Memory B cell (primary cell): Measurements from ENCODE around the gene CFB.
"Not testable (repeated sequence)": the region's sequence is repeated elsewhere in the genome, so short reads cannot be mapped to it uniquely, and the experiment has no call there.

Source experiments
- ATAC-seq: fragments of 150-1000 bp; cut with Tn5 transposase; 2 replicates; pipeline ENCODE4 v1.10.0; 2021; ENCODE audit warnings: low read depth, mild to moderate bottlenecking, moderate library complexity
- DNase-seq, 2 donors: peaks; one replicate each; pipeline ENCODE4 v3.0.0; 2022; ENCODE audit warnings: low spot score in 2 of 2
- H3K27ac Mint-ChIP-seq: one replicate; pipeline ENCODE4 v1.8.0; 2022; ENCODE audit warnings: mild to moderate bottlenecking, moderate library complexity, mixed read lengths
- H3K27me3 Mint-ChIP-seq: one replicate; pipeline ENCODE4 v1.8.0; 2022; ENCODE audit warnings: mixed read lengths
- H3K36me3 Mint-ChIP-seq: one replicate; pipeline ENCODE4 v1.8.0; 2022; ENCODE audit warnings: mild to moderate bottlenecking, mixed read lengths
- H3K4me1 Mint-ChIP-seq: one replicate; pipeline ENCODE4 v1.8.0; 2022; ENCODE audit warnings: mixed read lengths
- H3K4me3 Mint-ChIP-seq: one replicate; pipeline ENCODE4 v1.8.0; 2022; ENCODE audit warnings: mild to moderate bottlenecking, moderate library complexity, mixed read lengths
- H3K9me3 Mint-ChIP-seq: one replicate; pipeline ENCODE4 v1.8.0; 2022; ENCODE audit warnings: mixed read lengths

Gene CFB

GRCh38 chr6:31906122-31906521, 39.8 kb upstream of the CFB start:
- ATAC-seq = no peak
- Mint-ChIP-seq H3K36me3 (no peaks in the 10 kb centered on the region), H3K4me1 (peaks cover 9% of the 10 kb centered on the region), H3K4me3 (no peak overlapping the region), H3K27me3 (peaks cover 3% of the 10 kb centered on the region), H3K9me3 (no peaks in the 10 kb centered on the region), H3K27ac (no peak overlapping the region)
- no peak for DNase-seq

GRCh38 chr6:31906727-31907126, 39.2 kb upstream of the CFB start:
- not testable (repeated sequence) for H3K27ac Mint-ChIP-seq, H3K9me3 Mint-ChIP-seq, H3K4me1 Mint-ChIP-seq, DNase-seq, H3K36me3 Mint-ChIP-seq, H3K4me3 Mint-ChIP-seq, H3K27me3 Mint-ChIP-seq, ATAC-seq

- Mint-ChIP-seq H3K4me3 (no peak overlapping the region), H3K27me3 (peaks cover 4% of the 10 kb centered on the region), H3K9me3 (no peaks in the 10 kb centered on the region), H3K36me3 (no peaks in the 10 kb centered on the region), H3K4me1 (peaks cover 9% of the 10 kb centered on the region), H3K27ac (no peak overlapping the region)
- ATAC-seq (no peak), DNase-seq (no peak)
Measured at GRCh38 chr6:31907158-31907813, 38.6 kb upstream of the CFB start.

- not testable (repeated sequence) for H3K9me3 Mint-ChIP-seq, H3K27ac Mint-ChIP-seq, H3K36me3 Mint-ChIP-seq, DNase-seq, H3K4me3 Mint-ChIP-seq, H3K4me1 Mint-ChIP-seq, H3K27me3 Mint-ChIP-seq, ATAC-seq
Measured at GRCh38 chr6:31908255-31908654, 37.6 kb upstream of the CFB start.

- Mint-ChIP-seq H3K4me3 (no peak overlapping the region), H3K4me1 (peaks cover 2% of the 10 kb centered on the region), H3K27ac (no peak overlapping the region), H3K9me3 (no peaks in the 10 kb centered on the region), H3K36me3 (no peaks in the 10 kb centered on the region), H3K27me3 (peaks cover 6% of the 10 kb centered on the region)
- ATAC-seq (peak; percentile 52), DNase-seq (no peak)
Measured at GRCh38 chr6:31908791-31909190, 37.1 kb upstream of the CFB start.

GRCh38 chr6:31909298-31909697, 36.6 kb upstream of the CFB start:
- not testable (repeated sequence) for H3K9me3 Mint-ChIP-seq

GRCh38 chr6:31911826-31912585, 33.9 kb upstream of the CFB start:
- Mint-ChIP-seq H3K36me3 (no peaks in the 10 kb centered on the region), H3K9me3 (no peaks in the 10 kb centered on the region), H3K27me3 (peaks cover 12% of the 10 kb centered on the region), H3K27ac (no peak overlapping the region), H3K4me1 (peaks cover 2% of the 10 kb centered on the region), H3K4me3 (no peak overlapping the region)
- DNase-seq (no peak), ATAC-seq (no peak)

More at GRCh38 chr6:31909298-31909697, 36.6 kb upstream of the CFB start:
- not testable (repeated sequence) for ATAC-seq, H3K36me3 Mint-ChIP-seq, DNase-seq, H3K27ac Mint-ChIP-seq, H3K4me3 Mint-ChIP-seq, H3K27me3 Mint-ChIP-seq, H3K4me1 Mint-ChIP-seq

- Mint-ChIP-seq H3K4me1 (peaks cover under 1% of the 10 kb centered on the region), H3K27ac (no peak overlapping the region), H3K27me3 (peaks cover 10% of the 10 kb centered on the region), H3K36me3 (no peaks in the 10 kb centered on the region), H3K9me3 (no peaks in the 10 kb centered on the region), H3K4me3 (no peak overlapping the region)
- no peak for DNase-seq
- no peak for ATAC-seq
Measured at GRCh38 chr6:31915351-31915750, 30.5 kb upstream of the CFB start.

GRCh38 chr6:31915756-31916155, 30.1 kb upstream of the CFB start:
- Mint-ChIP-seq H3K4me3 (no peak overlapping the region), H3K4me1 (no peaks in the 10 kb centered on the region)

GRCh38 chr6:31918069-31918720, 27.7 kb upstream of the CFB start:
- Mint-ChIP-seq H3K27ac (no peak overlapping the region), H3K27me3 (peaks cover 6% of the 10 kb centered on the region), H3K4me1 (no peaks in the 10 kb centered on the region), H3K4me3 (no peak overlapping the region), H3K36me3 (no peaks in the 10 kb centered on the region), H3K9me3 (no peaks in the 10 kb centered on the region)
- no peak for DNase-seq
- ATAC-seq = no peak

More at GRCh38 chr6:31915756-31916155, 30.1 kb upstream of the CFB start:
- Mint-ChIP-seq H3K9me3 (no peaks in the 10 kb centered on the region), H3K27me3 (peaks cover 9% of the 10 kb centered on the region), H3K27ac (no peak overlapping the region), H3K36me3 (no peaks in the 10 kb centered on the region)
- DNase-seq (no peak), ATAC-seq (no peak)

- H3K9me3 Mint-ChIP-seq = no peaks in the 10 kb centered on the region
- H3K27me3 Mint-ChIP-seq = peaks cover 6% of the 10 kb centered on the region
- no peaks in the 10 kb centered on the region for H3K36me3 Mint-ChIP-seq
- no peaks in the 10 kb centered on the region for H3K4me1 Mint-ChIP-seq
- no peak overlapping the region for H3K27ac Mint-ChIP-seq
- DNase-seq (no peak), ATAC-seq (no peak)
- H3K4me3 Mint-ChIP-seq = no peak overlapping the region
Measured at GRCh38 chr6:31919624-31920303, 26.1 kb upstream of the CFB start.

- Mint-ChIP-seq H3K27me3 (peaks cover 2% of the 10 kb centered on the region), H3K9me3 (no peaks in the 10 kb centered on the region), H3K36me3 (no peaks in the 10 kb centered on the region), H3K27ac (no peak overlapping the region), H3K4me3 (no peak overlapping the region), H3K4me1 (no peaks in the 10 kb centered on the region)
- ATAC-seq (no peak), DNase-seq (no peak)
Measured at GRCh38 chr6:31920811-31921210, 25.1 kb upstream of the CFB start.

- Mint-ChIP-seq H3K27ac (no peak overlapping the region), H3K36me3 (no peaks in the 10 kb centered on the region), H3K4me1 (no peaks in the 10 kb centered on the region), H3K9me3 (no peaks in the 10 kb centered on the region), H3K4me3 (no peak overlapping the region), H3K27me3 (peaks cover 2% of the 10 kb centered on the region)
- peak; percentile 41 for ATAC-seq
- DNase-seq = no peak
Measured at GRCh38 chr6:31922942-31923341, 23.0 kb upstream of the CFB start.

GRCh38 chr6:31927242-31927862, 18.5 kb upstream of the CFB start, which contains the start of gene C2:
Gene C2 (plus strand): TSS chr6:31927717. CDS start chr6:31927753, 36 bp downstream.
- Mint-ChIP-seq H3K27me3 (peaks cover 5% of the 10 kb centered on the region), H3K27ac (no peak within 1 kb of the TSS), H3K36me3 (no peaks in the 10 kb centered on the region), H3K9me3 (no peaks in the 10 kb centered on the region), H3K4me3 (no peak within 1 kb of the TSS), H3K4me1 (no peaks in the 10 kb centered on the region)
- DNase-seq = no peak
- no peak for ATAC-seq
